Prostate gland (tissue), 1 donor: ENCODE data around the gene DPM2.

Source experiments
- POLR2A ChIP-seq: fragments of 450-650 bp; IDR thresholded peaks from one replicate; pipeline ENCODE4 v1.6.1; 2016; ENCODE audit warnings: antibody characterized with exemption, mild to moderate bottlenecking
- POLR2AphosphoS5 ChIP-seq: sonication (generic); formaldehyde crosslinking; IDR thresholded peaks from one replicate; pipeline ENCODE4 v1.6.1; 2017; ENCODE audit warnings: antibody characterized with exemption

GRCh38 chr9:127895811-127896210, 41.8 kb downstream of the DPM2 start:
- no peak for TF ChIP-seq POLR2A
- TF ChIP-seq POLR2AphosphoS5 = no peak
